ENCODE measurements around the gene MYH6. TPM values are rescaled to one million over a fixed set of nuclear protein-coding genes. Genes with fewer than 3 reads are reported as not detected.

Gene MYH6
- total and polyA plus RNA-seq, 12 donors = 76.6 to 7,525 (median 314) TPM

DNA sequence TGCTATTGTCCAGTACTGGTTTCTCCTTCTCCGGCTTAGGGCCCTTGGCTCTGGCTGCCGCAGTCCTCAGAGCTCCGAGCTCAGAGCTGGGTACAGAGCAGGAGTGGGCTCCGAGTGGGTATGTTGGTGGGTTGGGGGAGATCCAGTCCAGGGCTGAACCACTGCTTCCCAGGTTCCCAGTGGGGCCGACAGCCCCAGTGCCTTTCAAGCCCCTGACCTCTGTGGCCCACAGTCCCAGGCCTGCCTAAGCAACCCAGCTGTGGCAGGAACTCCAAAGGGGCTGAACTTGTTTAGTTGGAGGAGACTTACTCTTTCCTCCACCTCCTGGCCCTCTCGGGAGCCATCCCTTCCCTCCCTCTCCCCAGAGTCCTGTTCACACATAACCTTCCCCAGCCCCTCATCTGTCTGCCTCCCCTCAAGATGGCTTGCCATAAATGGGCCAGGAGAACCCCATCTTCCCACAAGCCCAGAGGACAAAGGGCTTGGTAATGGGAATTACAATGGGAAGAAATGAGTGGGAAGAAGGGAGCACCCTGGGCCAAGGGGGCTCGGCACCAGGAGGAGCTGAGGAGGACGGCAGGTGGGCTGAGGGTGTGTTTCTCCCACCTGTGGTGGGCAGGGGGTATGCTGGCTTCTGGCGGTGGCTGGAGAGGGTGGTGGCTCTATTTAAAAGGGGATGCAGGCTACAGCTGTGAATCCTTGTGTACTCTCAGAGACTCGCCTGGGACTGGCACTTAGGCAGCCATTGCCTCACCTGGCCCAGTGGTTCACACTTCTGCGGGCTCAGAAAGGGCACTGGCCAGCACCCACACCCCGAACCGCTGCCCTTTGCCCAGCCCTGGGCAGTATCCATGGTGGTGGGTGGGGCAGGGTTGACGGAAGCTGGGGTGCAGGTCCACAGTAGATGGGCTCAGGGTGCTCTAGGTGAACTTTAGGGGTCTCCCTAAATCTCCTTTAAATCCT is 3.8 kb upstream of the MYH6 start:
- intact Hi-C loops (cut with DNase I) = no loop called here
- ATAC-seq (peak in 4 of 8 donors; percentile 0 to 1 (median 0)), DNase-seq (no peak)
- Histone ChIP-seq H3K9me3 (no peaks in the 10 kb centered on the region), H3K27ac (peak overlapping the region in 9 of 10 donors; percentile 7 to 86 (median 69)), H3K4me3 (no peak overlapping the region), H3K4me1 (peaks cover 0 to 40% (median 5%) of the 10 kb centered on the region in 9 donors), H3K36me3 (peaks cover 0 to 52% (median 0%) of the 10 kb centered on the region in 9 donors), H3K27me3 (peaks cover 0 to under 1% (median 0%) of the 10 kb centered on the region in 7 donors)
- TF ChIP-seq, protein P1, sequence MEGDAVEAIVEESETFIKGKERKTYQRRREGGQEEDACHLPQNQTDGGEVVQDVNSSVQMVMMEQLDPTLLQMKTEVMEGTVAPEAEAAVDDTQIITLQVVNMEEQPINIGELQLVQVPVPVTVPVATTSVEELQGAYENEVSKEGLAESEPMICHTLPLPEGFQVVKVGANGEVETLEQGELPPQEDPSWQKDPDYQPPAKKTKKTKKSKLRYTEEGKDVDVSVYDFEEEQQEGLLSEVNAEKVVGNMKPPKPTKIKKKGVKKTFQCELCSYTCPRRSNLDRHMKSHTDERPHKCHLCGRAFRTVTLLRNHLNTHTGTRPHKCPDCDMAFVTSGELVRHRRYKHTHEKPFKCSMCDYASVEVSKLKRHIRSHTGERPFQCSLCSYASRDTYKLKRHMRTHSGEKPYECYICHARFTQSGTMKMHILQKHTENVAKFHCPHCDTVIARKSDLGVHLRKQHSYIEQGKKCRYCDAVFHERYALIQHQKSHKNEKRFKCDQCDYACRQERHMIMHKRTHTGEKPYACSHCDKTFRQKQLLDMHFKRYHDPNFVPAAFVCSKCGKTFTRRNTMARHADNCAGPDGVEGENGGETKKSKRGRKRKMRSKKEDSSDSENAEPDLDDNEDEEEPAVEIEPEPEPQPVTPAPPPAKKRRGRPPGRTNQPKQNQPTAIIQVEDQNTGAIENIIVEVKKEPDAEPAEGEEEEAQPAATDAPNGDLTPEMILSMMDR (IDR thresholded peaks at IDR 0.05) = no peak
- 44 to 57% methylated on average over 13 to 14 of the region's 14 CpGs for WGBS, 2 donors

DNA sequence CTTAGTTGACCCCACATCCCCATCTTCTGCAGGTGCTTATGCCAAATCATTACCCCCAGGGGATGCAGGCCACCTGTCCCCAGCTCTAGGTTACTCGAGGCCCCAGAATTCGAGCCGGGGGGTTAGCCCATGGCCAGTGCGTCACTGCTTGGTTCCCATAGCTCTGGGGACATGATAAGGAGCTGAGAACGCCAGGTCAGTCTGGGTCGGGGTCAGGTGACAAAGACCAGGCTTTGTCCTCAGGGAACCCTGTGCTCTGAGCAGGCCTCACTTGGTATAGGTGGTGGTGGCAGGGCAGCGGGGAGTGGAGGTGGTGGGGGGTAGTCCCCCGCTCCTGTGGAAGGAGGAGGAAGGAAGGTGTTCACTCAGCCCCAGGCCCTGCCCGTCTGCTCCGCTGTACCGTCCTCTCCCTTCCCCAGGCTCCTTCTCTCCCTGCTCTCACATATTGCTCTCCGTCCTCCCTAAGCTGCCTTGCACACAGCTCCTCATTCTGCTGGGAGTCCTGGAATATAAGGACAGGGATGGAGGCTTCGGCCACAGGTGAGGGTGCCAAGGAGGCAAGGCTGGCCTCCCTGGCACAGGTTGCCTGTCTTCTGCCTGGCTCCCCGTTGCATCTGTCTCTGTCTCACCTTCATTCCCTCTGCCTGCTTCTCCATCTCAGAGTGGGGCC is 2.0 kb upstream of the MYH6 start:
- Histone ChIP-seq H3K4me3 (no peak overlapping the region), H3K27ac (peak overlapping the region in 9 of 10 donors; percentile 21 to 86 (median 75)), H3K4me1 (peaks cover 0 to 53% (median 5%) of the 10 kb centered on the region in 9 donors), H3K36me3 (peaks cover 0 to 47% (median 0%) of the 10 kb centered on the region in 9 donors), H3K27me3 (peaks cover 0 to 10% (median 0%) of the 10 kb centered on the region in 7 donors), H3K9me3 (no peaks in the 10 kb centered on the region)
- ATAC-seq (peak; percentile 13 to 75 (median 54)), DNase-seq (peak; percentile 57 to 67)
- TF ChIP-seq, protein P1 (IDR thresholded peaks at IDR 0.05) = no peak
- 35 to 47% methylated on average over 13 to 14 of the region's 14 CpGs for WGBS, 2 donors
- intact Hi-C loops (cut with DNase I) = loop anchor here in 2 of 10 donors (2.0 kb wide), 1 partner anchor 33 kb away; no protein-coding TSS in a partner anchor

DNA sequence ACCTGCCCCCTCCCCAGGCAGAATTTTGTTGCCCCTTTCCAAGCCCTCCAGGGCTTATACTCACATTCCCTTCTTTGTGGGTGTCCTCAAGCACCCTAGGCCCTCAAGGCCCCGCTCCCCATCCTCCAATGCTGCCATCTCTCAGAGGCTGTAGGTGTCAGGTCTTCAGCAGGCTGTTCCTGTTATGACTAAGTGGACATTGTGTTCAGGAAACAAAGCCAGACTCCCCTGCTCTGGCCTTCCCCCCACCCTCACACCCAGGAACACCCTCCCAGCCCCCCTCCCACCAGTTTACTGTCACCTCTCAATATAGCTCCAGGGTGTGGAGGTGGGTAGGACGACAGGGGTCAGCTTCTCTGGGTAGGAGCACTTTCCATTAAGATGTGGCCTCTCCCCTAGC is 1.4 kb upstream of the MYH6 start:
- Histone ChIP-seq H3K4me3 (no peak overlapping the region), H3K36me3 (peaks cover 0 to 47% (median 0%) of the 10 kb centered on the region in 9 donors), H3K27me3 (peaks cover 0 to 10% (median 0%) of the 10 kb centered on the region in 7 donors), H3K27ac (peak overlapping the region in 9 of 10 donors; percentile 46 to 87 (median 75)), H3K9me3 (no peaks in the 10 kb centered on the region), H3K4me1 (peaks cover 0 to 51% (median 7%) of the 10 kb centered on the region in 9 donors)
- TF ChIP-seq, protein P1 (IDR thresholded peaks at IDR 0.05) = no peak
- DNase-seq (no peak), ATAC-seq (peak; percentile 5 to 70 (median 36))
- WGBS, 2 donors = 30 to 53% methylated on average over 2 of the region's 2 CpGs
- intact Hi-C loops (cut with DNase I) = loop anchor here in 2 of 10 donors (2.0 kb wide), 1 partner anchor 33 kb away; no protein-coding TSS in a partner anchor

DNA sequence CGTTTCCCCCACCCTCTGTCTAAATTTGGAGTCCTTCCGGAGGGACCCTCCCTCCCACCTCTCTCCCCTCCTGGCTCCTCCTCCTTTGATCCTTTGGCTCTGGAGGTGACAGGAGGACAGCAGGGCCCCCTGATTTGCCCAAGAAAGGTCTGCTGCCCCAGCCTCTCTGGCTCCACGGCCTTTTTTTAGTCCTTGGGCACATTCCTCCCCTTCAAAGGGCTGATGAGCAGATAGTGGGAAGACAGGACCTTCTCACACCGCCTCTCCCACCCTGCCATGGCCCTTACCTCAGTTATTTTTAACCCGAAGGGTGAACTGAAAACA is 196 bp upstream of the MYH6 start:
- H3K27ac ChIP-seq = peak overlapping the region in 9 of 10 donors; percentile 46 to 87 (median 75)
- H3K36me3 ChIP-seq = peaks cover 0 to 47% (median 0%) of the 10 kb centered on the region in 9 donors
- no peaks in the 10 kb centered on the region for H3K9me3 ChIP-seq
- H3K4me1 ChIP-seq = peaks cover 0 to 46% (median 7%) of the 10 kb centered on the region in 9 donors
- peak in 2 of 8 donors; percentile 33 to 39 for ATAC-seq
- 13 to 33% methylated on average over 5 of the region's 5 CpGs for WGBS, 2 donors
- H3K27me3 ChIP-seq = peaks cover 0 to 10% (median 0%) of the 10 kb centered on the region in 7 donors
- intact Hi-C loops (cut with DNase I) = loop anchor here in 2 of 10 donors (2.0 kb wide), 1 partner anchor 35 kb away; no protein-coding TSS in a partner anchor
- H3K4me3 ChIP-seq = peak overlapping the region in 1 of 10 donors; percentile 24
- TF ChIP-seq, protein P1 (IDR thresholded peaks at IDR 0.05) = no peak
- no peak for DNase-seq

Measured in heart right ventricle (tissue), 16 donors.